Thyroid gland (tissue), 4 donors: ENCODE results near the gene CNNM1. TPM values are rescaled to one million over a fixed set of nuclear protein-coding genes. Genes with fewer than 3 reads are reported as not detected.

ENCODE experiments used
- DNase-seq, 2 donors: peaks; one replicate each; pipeline ENCODE4 v3.0.0-alpha.2; 2019
- H3K27ac ChIP-seq, 3 donors: fragments of 200-600 bp; sonication (generic); 1 replicate in 2 of 3; 2 replicates in 1 of 3; pipeline ENCODE4 v1.5.1; 2016 to 2019; ENCODE audit warnings: mild to moderate bottlenecking in 1 of 3, moderate library complexity in 1 of 3
- H3K27me3 ChIP-seq: fragments of 200-600 bp; sonication (generic); one replicate; pipeline ENCODE4 v1.5.1; 2019
- H3K36me3 ChIP-seq, 2 donors: fragments of 200-600 bp; sonication (generic); one replicate each; pipeline ENCODE4 v1.5.1; 2016 to 2019
- H3K4me1 ChIP-seq, 2 donors: fragments of 200-600 bp; sonication (generic); one replicate each; pipeline ENCODE4 v1.5.1; 2017 to 2019
- H3K4me3 ChIP-seq, 3 donors: fragments of 200-600 bp; sonication (generic); replicated peaks in 1 of 3; 1 replicate in 2 of 3; 2 replicates in 1 of 3; pipeline ENCODE4 v1.5.1; 2016; ENCODE audit warnings: mild to moderate bottlenecking in 1 of 3
- H3K9me3 ChIP-seq: fragments of 200-600 bp; sonication (generic); one replicate; pipeline ENCODE4 v1.5.1; 2017
- POLR2A ChIP-seq, 2 donors: fragments of 450-650 bp; IDR thresholded peaks; one replicate each; pipeline ENCODE4 v1.6.1; 2017; ENCODE audit warnings: antibody characterized with exemption in 2 of 2, mild to moderate bottlenecking in 2 of 2, moderate library complexity in 1 of 2
- WGBS, 2 donors: methylation state at CpG; one replicate each; pipeline ENCODE4 v1.1.5; 2017; 5-methylcytosine and 5-hydroxymethylcytosine counted together
- intact Hi-C: fragments of 100-400 bp; cut with DNase I; formaldehyde crosslinking; loops from one replicate; pipeline ENCODE4 v1.15.1; 2023
- total RNA-seq, 4 donors: library from RNA; depleted of rRNA; stranded (reverse); fragments of >200 nt; gene quantifications; one replicate each; pipeline ENCODE4 v1.2.3, GENCODE V29; 2016
- TF ChIP-seq, protein P1 (sequence below), 6 experiments: fragments of 200-600 bp in 3 of 6; fragments of 450-650 bp in 3 of 6; sonication (generic) in 3 of 6; IDR thresholded peaks; one replicate each; pipeline ENCODE4 v1.5.1; 2016 to 2019; ENCODE audit warnings: antibody characterized with exemption in 6 of 6, mild to moderate bottlenecking in 2 of 6, inconsistent platforms in 1 of 6, moderate library complexity in 1 of 6

Gene CNNM1
- total RNA-seq, 4 donors from 2014 or later = 0.27 to 0.67 (median 0.50) TPM

GRCh38 chr10:99370993-99371392 is 41.8 kb downstream of the CNNM1 start:
- H3K27ac ChIP-seq = no peak overlapping the region

DNA sequence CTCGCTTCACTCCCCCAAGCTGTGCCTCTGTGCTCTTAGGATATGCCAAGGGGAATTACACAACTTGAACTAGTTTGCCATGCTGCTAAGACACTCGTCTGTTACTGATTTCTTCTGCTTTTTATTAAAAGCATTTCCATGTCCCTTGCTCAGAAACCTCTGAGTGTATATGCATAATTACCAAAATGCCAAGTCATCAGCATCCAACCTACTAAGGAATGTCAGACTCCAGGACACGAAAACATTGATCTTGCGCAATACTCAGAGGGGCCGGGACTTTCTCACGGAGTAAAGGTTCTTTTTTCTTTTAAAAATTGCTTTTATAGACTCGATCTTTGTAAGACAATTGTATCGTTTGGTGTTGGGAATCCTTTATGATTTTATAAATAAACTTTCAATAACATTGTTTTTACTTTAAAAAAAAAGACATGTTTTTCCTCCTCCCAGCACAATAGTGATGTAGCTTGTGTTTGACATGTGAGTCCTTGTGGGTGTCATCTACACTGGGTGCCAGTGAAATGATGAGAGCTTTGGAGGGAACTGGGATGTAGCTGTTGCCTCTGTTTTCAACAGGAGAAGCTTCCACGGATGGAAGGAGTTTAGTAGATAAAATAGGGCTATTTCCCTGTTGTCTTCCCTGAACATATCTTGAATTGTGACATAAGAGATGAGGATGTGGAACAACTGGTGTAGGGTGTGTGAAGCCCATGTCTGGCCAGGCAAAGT is 43.6 kb downstream of the CNNM1 start:
- intact Hi-C loops = no loop called here
- Histone ChIP-seq H3K27me3 (no peaks in the 10 kb centered on the region), H3K4me1 (no peaks in the 10 kb centered on the region), H3K36me3 (no peaks in the 10 kb centered on the region), H3K27ac (no peak overlapping the region), H3K4me3 (no peak overlapping the region), H3K9me3 (no peaks in the 10 kb centered on the region)
- no peak for DNase-seq
- WGBS, 2 donors = 71 to 79% methylated on average over 9 of the region's 9 CpGs
- TF ChIP-seq, protein P1, sequence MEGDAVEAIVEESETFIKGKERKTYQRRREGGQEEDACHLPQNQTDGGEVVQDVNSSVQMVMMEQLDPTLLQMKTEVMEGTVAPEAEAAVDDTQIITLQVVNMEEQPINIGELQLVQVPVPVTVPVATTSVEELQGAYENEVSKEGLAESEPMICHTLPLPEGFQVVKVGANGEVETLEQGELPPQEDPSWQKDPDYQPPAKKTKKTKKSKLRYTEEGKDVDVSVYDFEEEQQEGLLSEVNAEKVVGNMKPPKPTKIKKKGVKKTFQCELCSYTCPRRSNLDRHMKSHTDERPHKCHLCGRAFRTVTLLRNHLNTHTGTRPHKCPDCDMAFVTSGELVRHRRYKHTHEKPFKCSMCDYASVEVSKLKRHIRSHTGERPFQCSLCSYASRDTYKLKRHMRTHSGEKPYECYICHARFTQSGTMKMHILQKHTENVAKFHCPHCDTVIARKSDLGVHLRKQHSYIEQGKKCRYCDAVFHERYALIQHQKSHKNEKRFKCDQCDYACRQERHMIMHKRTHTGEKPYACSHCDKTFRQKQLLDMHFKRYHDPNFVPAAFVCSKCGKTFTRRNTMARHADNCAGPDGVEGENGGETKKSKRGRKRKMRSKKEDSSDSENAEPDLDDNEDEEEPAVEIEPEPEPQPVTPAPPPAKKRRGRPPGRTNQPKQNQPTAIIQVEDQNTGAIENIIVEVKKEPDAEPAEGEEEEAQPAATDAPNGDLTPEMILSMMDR (IDR thresholded peaks at IDR 0.05) = no peak
- TF ChIP-seq POLR2A (IDR thresholded peaks at IDR 0.05) = no peak

More at GRCh38 chr10:99370993-99371392, 41.8 kb downstream of the CNNM1 start:
- Histone ChIP-seq H3K4me1 (no peaks in the 10 kb centered on the region), H3K9me3 (no peaks in the 10 kb centered on the region), H3K4me3 (no peak overlapping the region), H3K36me3 (no peaks in the 10 kb centered on the region), H3K27me3 (no peaks in the 10 kb centered on the region)
- TF ChIP-seq, protein P1 (IDR thresholded peaks at IDR 0.05) = peak in 3 of 6 experiments; percentile 42 to 56 (median 50)
- no peak for TF ChIP-seq POLR2A (IDR thresholded peaks at IDR 0.05)
- intact Hi-C loops = no loop called here
- 29 to 41% methylated on average over 2 of the region's 2 CpGs for WGBS, 2 donors
- DNase-seq = no peak

DNA sequence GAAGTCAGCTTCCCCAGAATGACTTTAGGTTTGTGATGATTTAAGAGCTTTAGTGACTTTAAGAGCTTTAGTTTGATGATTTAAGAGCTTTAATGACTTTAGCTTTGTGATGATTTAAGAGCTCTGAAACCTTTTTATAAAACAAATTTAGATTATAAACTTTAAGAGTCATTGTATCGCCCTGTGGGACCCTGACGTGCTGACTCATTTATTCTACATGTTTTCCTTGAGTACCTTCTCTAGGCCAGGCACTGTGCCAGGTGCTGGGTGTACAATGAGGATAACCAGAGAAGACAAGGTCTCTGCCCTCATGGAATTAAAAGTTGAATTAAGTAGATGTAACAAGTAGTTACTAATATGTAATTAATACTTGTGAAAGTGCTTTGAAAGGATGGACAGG is 45.4 kb downstream of the CNNM1 start:
- TF ChIP-seq POLR2A (IDR thresholded peaks at IDR 0.05) = no peak
- TF ChIP-seq, protein P1 (IDR thresholded peaks at IDR 0.05) = no peak
- intact Hi-C loops = no loop called here
- H3K27ac ChIP-seq = no peak overlapping the region
- H3K4me3 ChIP-seq = no peak overlapping the region
- H3K9me3 ChIP-seq = no peaks in the 10 kb centered on the region
- 29 to 45% methylated on average over 2 of the region's 2 CpGs for WGBS, 2 donors
- H3K4me1 ChIP-seq = no peaks in the 10 kb centered on the region
- H3K36me3 ChIP-seq = no peaks in the 10 kb centered on the region
- no peaks in the 10 kb centered on the region for H3K27me3 ChIP-seq
- DNase-seq = peak; percentile 32 to 40

DNA sequence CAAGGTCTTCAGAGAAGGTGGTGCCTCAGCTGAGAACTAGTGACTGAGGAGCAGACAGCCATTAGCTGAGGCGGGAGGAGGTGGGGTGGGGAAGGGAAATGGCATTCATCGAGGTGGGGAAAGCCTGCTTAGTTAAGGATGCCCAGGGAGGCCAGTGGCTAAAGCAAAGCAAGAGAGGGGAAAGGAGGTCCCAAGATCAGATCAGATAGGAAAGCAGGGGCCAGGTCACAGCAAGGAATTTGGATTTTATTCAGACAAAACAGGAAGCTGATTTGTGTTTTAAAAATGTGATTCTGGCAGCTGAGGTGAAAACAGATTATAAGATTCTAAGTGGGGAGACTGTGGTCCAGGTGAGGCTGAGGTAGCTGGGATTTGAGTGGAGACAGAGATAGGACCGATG is 45.8 kb downstream of the CNNM1 start:
- Histone ChIP-seq H3K9me3 (no peaks in the 10 kb centered on the region), H3K36me3 (no peaks in the 10 kb centered on the region), H3K27ac (no peak overlapping the region), H3K4me3 (no peak overlapping the region), H3K27me3 (no peaks in the 10 kb centered on the region), H3K4me1 (no peaks in the 10 kb centered on the region)
- 58 to 62% methylated on average over 3 of the region's 3 CpGs for WGBS, 2 donors
- no peak for TF ChIP-seq POLR2A (IDR thresholded peaks at IDR 0.05)
- TF ChIP-seq, protein P1 (IDR thresholded peaks at IDR 0.05) = no peak
- no peak for DNase-seq
- intact Hi-C loops = no loop called here

- intact Hi-C loops = no loop called here
- no peak for TF ChIP-seq POLR2A (IDR thresholded peaks at IDR 0.05)
- TF ChIP-seq, protein P1 (IDR thresholded peaks at IDR 0.05) = no peak
- H3K4me3 ChIP-seq = no peak overlapping the region
- no peaks in the 10 kb centered on the region for H3K9me3 ChIP-seq
- no peaks in the 10 kb centered on the region for H3K4me1 ChIP-seq
- no peaks in the 10 kb centered on the region for H3K36me3 ChIP-seq
- no peak for DNase-seq
- H3K27me3 ChIP-seq = no peaks in the 10 kb centered on the region
- H3K27ac ChIP-seq = no peak overlapping the region
These were observed 46.3 kb downstream of the CNNM1 start for GRCh38 chr10:99375426-99375825.
